HG02798 (cell line): ENCODE measurements around the gene TRIB2.
"Not testable (repeated sequence)": the region's sequence is repeated elsewhere in the genome, so short reads cannot be mapped to it uniquely, and the experiment has no call there.

Source experiments
- ATAC-seq: cut with Tn5 transposase; IDR thresholded peaks from one replicate; pipeline ENCODE4 v1.9.1; 2021; ENCODE audit warnings: mild to moderate bottlenecking; ENCODE audit not compliant: unreplicated experiment, poor library complexity

Gene TRIB2

DNA sequence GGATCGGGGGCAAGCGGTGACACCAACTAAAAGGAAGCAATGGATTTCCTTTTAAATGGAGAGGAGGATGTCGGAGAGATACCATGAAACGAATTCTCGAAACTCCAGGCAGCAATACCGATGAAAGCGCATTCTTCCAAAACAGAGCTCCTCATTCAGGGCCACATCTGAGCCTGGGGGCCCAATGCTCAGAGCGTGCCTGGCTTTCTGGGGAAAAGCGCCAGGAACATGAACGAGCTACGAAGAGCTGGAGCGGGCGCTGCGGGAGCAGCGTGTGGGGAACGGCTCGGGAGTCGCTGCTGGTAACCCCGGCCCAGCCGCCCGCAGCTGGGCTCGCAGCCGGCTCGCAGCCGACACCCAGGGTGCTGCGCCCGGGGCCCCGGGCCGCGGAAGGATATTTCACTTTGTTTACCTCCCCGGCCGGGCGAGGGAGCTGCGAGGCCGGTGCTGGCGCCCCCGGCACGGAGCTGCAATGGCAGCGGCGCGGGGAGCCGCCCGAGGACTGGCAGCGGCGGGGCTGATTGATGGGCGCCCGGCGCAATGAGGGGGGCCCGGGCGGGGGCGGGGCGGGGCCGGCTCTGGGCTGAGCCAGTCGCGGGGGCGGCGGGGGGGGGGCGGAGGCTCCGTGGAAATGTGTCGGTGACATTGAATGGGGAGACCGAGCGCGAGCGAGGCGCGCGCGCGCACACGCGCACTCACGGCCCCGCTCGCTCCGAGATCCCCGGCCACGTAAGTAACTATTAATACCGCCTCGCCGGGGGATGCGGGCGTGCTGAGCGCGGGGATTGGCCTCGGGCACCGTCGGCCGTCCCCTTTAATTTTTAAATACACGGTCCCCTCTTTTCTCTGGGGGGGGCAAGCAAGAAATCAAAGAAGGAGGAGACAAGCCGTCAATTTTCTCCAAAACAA is at the start of gene TRIB2:
Gene TRIB2 (plus strand): TSS at position 655 of the 909 bp plus-strand sequence. CDS start 1,372 bp downstream, outside the sequence.
- ATAC-seq = peak; percentile 79

DNA sequence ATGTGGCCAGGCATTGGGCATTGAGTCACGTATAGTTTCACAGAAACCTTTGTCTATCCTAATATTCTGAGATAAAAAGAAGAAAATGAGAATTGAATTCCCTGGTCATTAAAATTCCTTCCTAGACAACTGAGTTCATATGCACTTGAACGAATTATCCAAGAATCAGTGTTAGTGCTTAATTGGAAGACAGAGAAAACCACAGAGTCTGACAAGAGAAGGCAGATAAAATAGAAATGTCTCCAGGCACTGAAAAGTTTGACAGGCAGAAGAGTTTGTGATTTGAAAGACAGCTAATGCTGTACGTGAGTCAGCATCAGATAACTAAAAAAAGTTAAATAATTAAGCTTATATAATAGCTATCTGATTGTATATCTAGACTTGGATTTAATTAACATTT is 47.7 kb upstream of the TRIB2 start:
- no peak for ATAC-seq

DNA sequence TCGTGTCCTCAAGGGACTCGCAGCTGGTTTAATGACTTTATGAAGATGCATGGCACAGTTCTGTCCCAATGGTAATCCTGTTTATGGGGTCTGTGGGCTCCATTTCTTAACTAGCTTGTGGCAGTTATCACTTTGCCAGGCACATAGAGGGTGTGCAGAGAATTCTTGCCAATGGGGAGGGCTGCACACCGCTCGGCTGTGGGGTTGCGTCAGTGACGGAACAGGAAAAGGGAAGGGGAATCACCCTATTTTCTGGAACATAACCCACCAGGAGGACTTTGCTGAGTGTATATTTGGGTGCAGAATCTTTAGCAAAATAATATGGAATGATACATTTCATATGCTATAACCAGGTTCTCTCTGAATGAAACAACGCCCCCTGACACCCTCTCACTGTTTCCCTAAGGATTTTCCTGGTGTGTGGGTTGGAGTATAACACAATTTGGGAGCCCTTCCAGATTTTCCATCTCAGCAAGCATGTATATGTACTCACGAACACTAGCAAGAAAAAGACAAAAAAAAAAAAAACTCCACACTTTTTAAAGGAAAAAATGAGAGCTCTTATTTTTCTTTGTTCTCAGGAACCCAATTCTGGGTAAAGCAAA is 43.9 kb upstream of the TRIB2 start:
- no peak for ATAC-seq

DNA sequence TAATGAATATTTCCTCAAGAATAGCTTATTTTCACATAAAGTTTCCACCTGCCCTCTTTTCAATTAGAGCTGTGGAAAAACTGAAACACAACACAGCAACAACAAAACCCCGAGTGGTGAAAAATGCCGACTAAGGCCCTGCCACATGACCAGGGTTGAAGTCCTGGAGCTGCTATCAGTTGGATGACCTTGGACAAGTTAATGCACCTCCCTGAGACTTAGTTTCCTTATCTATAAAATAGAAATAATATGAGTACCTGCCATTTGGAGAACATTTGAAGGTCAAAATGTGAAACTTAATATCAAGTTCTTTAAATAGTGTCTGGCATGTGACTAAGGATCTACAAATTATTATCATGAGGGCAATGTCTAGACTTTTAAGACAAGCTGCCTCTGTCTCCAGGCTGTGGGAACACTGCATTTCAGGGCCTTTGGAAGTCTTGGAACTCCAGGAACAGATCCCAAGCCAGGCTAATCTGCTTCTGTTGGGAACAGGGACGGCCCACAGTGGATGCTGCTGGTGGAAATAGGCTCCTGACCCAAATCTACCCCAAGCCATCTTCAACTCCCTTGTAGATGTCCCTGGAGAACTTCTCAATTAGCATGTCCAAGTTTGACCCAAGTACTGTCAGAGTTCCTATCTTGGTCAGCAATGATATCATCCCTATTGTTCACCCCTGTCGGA is 42.0 kb upstream of the TRIB2 start:
- no peak for ATAC-seq

DNA sequence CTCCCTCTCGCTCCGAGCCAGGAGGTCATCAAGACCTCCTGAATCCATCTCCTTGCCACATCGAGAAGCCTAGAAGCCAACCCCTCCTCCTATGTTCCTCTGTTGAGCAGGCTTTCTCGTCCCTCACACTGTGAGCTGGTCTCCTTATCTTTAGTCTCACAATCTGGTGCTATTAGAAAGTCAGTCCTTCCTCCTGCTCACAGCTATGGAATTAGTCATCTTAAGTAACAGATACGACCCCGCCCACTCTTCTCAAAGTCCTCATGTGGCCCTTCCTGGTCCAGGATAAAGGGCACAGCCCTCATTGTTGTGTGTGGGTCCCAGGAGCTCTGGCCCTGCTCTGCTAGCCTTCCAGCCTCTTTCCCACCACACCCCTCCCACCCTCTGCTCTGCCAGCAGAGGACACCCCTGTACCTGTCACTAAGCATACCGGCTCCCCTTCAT is 41.4 kb upstream of the TRIB2 start:
- no peak for ATAC-seq

DNA sequence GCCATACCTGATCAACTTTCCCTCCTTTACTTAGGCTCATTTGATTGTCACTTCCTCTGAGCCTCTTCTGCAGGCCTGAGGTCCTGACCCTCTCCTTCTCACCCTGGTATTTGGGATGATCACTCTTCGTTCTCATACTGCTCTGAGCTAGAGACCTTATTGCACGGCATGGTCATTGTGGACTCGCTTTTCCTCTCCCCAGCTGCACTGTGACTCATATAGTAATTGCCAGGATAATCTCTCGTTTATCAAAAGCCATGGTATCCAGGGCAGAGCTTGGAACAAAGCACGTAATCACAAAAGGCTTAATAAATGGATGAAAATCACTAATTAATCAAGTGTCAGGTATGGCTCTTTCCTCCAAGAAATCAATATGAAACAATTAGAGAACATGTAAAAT is 40.9 kb upstream of the TRIB2 start:
- ATAC-seq = no peak

DNA sequence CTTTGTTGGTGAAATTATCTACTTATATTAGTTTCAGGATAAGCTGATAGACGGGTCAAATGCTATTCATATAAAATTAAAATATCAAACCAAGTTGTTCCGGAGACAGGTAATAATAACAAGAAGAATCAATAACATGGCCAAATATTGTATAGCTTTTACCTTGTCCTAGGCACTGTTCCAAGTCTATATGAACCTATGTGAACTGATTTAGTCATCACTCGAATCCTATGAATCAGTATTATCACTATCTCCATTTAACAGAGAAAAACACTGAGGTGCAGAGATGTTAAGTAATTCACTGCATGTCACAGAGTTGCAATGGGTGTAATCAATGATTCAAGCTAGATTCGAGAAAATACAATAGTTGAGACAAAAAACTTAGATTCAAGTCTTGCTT is 40.0 kb upstream of the TRIB2 start:
- no peak for ATAC-seq

DNA sequence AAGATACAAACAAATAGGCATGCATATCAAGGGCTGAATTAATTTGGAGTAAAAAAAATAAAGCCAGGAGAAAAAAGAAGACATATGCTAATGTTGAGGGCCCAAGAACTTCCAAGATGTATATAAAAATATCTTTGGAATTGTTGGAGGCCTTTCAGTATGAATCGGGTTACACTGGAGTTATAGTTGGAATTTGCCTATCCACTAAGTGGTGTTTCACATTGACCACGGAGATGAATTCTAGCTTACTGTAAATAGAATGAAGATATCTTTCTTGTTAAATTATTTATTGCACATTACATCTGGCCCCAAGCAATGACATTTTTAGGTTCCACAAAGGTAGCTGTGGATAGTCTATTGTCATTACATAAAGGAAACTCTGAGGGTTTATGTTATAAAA is 38.5 kb upstream of the TRIB2 start:
- no peak for ATAC-seq

DNA sequence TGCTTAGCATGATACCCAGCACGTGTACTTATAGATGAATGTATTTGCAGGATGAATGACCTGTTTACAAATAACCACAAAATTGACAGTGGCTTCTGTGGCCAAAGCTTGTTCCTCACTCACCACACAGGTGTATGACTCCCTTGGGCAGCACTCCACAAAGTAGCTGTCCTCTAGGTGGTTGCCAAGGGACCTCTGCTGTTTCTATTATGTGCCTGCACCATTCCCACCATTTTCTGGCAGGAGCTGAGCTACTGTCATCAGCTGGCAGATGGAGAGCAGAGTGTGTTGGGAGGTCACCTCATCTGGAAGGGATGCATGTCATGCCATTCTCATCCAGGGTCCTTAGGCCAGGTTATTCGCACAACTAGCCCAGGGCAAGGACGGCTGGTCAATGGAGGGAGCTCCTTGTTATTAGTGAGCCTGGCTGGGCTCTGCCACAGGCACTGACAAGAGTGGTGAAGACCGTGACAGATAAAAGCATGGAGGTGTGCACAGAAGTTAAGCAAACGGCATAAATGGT is 37.1 kb upstream of the TRIB2 start:
- no peak for ATAC-seq

DNA sequence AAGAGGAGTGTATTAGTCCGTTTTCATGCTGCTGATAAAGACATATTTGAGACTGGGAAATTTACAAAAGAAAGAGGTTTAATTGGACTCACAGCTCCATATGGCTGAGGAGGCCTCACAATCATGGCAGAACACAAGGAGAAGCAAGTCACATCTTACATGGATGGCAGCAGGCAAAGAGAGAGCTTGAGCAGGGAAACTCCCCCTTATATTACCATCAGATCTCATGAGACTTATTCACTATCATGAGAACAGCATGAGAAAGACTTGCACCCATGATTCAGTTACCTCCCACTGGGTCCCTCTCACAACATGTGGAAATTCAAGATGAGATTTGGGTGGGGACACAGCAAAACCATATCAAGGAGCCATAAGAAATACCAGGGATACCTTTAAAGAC is 36.6 kb upstream of the TRIB2 start:
- ATAC-seq = not testable (repeated sequence)

DNA sequence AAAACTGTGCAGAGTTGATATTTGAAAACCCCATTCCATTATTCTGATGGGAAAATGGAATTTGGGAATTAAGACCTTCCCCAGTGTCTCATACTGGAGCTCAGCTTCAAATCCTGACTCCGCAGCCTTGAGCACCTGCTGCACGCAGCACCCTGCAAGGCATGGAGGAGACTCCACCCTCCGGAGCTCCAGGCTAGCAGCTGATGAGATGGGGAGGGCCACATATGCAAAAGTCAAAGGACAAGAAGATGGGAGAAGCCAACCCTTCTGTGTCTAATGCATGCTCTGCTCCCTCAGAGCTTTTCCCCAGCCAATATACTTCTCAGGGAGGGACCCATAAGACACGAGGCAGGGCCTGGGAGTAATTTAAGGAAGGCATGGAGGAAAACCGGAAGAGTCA is 34.7 kb upstream of the TRIB2 start:
- no peak for ATAC-seq

DNA sequence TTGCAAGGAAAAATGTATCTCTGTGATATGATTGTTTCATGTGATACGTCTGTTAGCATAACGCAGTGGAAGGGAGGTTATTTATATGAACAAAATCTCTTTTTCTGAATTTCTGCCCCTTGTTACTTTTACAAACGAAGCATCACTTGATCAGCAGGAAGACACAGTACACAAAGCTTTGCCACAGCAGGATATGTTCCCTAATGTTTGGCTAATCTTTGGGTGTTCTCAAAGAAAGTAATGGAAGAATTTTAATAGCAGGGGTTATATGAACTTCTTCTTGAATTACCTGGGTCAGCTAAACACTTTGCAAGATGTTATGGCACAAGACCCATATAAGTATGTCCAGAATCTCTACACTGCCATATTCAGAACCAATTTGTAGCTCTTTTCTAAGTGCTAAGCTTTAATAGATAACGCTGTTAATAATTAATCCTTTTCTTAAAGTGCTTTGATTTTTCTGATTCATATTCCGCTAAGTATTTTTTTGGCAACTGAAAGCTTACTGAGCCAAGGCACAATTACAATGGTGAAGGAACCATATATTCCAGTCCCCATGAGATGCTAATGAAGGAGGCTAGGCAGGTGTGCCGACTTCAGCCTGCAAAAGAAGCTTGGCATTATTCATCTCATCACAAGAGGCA is 33.2 kb upstream of the TRIB2 start:
- ATAC-seq = no peak

DNA sequence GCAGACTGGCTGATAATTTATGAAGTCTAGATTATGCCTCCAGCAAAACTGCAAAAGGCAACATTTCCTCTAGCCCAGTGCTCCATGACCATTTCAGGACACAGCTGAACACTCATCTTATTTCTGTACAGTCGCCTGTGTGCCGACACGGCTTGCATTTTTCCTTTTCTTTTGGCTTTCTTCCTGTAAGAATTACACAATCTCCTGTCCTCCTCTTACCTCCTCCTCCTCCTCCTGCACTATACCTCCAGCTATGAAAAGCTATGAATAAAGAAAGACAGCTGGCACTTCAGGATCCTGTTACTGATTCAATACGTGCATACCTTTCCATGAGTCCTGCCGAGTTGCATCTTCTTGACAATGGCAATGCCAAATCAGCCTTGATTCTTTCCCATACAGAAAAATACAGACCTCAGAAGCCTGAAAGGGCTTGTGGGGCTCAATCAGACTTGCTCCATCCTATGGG is 32.2 kb upstream of the TRIB2 start:
- ATAC-seq = no peak

DNA sequence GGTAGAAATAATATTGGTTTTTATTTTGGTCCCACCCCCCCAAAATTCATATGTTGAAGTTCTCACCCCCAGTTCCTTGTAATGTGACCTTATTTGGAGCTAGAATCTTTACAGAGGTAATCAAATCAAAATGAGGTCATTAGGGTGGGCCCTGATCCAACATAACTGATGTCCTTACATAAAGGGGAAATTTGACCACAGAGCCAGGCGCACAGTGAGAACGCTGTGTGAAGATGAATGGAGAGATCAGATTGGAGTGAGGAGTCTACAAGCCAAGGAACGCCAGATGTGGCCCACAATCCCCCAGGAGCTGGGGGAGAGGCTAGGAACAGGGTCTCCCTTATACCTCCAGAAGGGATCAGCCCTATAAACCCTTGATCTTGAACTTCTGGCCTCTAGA is 31.6 kb upstream of the TRIB2 start:
- no peak for ATAC-seq

DNA sequence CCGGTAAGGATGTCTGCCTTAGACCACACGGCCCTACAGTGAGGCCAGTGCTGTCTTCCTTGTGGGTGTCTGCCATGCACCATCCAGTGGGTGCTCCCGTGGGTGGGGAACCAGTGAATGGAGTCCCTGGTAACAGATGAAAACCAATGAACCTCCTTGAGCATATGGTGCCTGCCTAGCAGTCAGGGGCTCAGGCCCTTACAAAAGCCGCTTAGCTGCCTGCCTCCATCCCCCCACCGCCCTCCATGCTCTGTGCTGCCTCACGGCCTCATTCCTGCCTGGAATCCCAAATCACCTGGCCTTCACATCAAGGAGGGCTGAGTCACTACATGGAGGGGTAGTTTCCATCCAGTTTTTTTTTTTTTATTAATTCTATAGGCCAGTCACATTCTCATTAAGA is 30.8 kb upstream of the TRIB2 start:
- ATAC-seq = no peak

DNA sequence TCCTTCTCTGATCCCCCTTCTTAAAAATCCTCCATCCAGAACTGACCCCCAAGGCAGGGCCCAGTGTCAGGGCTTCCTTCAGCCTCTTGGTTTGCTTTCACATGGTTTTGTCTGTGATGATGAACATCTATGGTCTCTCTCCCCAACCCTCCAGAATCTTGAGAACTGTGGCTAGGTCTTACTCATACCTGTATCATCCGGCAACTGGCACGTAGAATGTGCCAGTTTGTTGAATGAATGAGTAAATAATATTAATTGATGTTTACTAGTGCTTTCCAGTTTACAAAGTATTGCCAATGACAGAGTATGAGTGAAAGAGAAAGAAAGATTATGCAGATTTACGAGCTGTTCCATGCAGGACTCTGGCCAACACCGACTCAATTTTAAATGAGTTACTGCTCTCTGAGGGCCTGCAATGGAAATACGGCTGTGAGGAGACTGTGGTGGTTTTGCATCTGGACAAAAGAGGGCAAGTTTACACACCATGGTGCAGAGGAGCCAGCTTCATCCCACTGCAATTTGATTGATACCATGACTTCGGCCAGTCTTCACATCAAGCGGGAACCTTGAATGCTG is 29.9 kb upstream of the TRIB2 start:
- no peak for ATAC-seq

DNA sequence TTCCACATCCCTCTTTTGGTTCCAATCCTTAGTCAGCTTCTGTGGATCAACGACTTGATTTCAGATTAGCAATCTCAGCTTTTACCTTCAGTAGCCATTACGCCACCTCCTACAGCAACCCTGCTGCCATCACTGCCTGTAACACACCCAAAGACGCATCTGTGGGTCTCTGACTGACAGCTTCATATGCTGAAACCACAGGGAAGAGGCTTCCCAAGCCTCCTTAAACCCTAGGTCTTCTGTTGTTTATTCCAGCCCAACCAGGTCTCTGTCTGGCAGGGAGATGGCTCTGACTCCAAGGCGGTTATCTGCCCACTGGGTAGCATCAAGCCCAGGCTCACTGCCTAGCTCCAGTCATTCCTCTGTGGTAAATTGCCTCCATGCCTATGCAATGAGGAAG is 28.6 kb upstream of the TRIB2 start:
- ATAC-seq = no peak

DNA sequence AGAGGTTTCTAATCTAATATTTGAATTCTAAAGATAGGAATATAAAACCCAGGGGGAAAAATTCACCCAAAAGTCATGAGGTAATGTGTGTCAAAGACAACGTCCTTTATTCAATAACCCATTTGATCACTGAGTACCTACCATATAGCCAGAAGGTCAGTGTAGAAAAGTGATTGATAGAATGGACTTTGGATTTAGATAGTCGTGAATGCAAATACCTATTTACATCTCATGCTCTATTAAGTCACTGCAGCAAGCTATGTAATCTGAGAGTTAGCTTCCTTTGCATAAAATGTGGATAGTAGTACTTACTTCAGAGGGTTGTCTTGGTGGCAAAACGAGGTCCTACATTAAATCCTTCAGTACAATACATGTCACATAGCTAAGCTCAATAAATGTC is 27.8 kb upstream of the TRIB2 start:
- ATAC-seq = no peak

DNA sequence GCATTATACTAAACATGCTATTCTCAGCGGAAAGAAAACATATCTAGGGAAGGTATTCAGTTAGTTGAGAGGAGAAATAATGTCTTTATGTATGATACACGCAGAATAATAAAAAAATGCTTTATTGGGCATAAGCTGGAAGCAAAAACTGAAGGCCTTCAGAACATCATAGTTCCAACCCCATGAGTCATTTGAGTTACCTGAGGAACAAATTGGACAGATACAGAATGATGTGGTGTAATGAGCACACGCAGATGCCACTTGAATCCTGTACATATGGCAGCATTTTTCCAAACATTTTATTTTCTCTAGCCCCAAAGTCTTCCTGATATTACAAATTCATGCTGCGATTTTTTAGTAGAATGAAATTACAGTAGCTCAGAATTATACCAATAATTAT is 23.2 kb upstream of the TRIB2 start:
- no peak for ATAC-seq
